Stimulated activated CD8-positive, alpha-beta memory T cell treated with anti-CD3 and anti-CD28 coated beads, Interleukin-7, amount 100 ng/mL, for 1 hour (primary cell): Measurements from ENCODE around the gene OR8B8.
"Not testable (repeated sequence)": the region's sequence is repeated elsewhere in the genome, so short reads cannot be mapped to it uniquely, and the experiment has no call there.

Source experiments
- DNase-seq, 2 donors: peaks; one replicate each; pipeline ENCODE4 v3.0.0-alpha.2; 2020; ENCODE audit warnings: low read depth in 2 of 2

OR8B8 gene

GRCh38 chr11:124441519-124441918, 4.0 kb downstream of the OR8B8 start:
- no peak for DNase-seq

- no peak for DNase-seq
These were observed 4.4 kb downstream of the OR8B8 start for GRCh38 chr11:124441081-124441480.

DNA sequence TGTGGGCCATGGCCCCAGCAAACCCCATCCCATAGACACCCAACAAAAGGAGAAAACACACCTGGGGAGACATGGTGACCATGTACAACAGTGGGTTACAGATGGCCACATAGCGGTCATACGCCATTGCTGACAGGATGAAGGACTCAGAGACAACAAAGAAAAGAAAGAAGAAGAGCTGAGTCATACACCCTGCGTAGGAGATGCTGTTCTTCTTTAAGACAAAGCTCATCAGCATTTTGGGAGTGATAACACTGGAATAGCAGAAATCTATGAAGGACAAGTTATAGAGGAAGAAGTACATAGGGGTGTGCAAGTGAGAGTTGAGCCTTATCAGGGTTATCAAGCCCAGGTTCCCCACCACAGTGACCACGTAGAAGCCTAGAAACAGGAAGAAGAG, 4.9 kb downstream of the OR8B8 start:
- no peak for DNase-seq

GRCh38 chr11:124434699-124435098, 10.8 kb downstream of the OR8B8 start:
- no peak for DNase-seq

DNA sequence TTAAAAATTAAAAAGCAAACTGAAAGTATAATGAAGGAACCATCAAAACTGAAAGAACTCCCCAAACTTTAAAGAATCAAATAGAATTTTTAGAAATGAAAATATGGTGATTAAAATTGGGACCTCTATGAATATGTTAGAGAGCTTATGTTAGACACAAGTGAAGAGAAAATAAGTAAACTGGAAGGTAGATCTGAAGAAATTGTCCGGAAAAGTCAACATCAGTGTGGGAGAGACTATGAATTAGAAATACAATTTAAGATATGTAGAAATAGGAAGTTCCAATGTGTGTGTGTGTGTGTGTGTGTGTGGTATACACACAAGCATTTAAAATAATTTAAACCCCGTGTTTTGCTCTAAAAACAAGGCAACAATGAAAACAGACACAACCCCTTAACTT, 15.9 kb downstream of the OR8B8 start:
- no peak for DNase-seq

GRCh38 chr11:124424384-124424921, 21.0 kb downstream of the OR8B8 start, which contains the start of gene OR8B4:
OR8B4 (minus strand) TSS chr11:124424871; CDS start chr11:124424871, 0 bp downstream.
- DNase-seq: no peak

DNA sequence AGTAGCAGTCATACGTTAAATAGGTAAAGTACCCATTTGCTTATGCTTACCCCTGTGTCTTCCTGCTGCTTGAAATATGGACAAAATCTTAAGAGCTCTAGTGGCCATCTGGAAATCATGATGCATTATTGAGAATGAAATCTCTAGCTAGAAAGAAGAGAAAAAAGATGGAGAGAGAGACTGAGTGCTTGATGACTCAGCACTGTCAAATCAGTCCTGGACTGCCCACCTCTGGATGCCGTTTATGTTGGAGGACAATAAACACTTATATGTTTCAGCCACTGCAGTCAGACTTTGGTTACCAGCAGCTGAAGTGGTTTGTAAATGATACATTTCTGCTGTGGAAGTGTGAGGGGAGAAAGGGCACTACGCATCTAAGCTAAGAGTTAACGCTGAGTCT, 24.5 kb downstream of the OR8B8 start:
- no peak for DNase-seq

DNA sequence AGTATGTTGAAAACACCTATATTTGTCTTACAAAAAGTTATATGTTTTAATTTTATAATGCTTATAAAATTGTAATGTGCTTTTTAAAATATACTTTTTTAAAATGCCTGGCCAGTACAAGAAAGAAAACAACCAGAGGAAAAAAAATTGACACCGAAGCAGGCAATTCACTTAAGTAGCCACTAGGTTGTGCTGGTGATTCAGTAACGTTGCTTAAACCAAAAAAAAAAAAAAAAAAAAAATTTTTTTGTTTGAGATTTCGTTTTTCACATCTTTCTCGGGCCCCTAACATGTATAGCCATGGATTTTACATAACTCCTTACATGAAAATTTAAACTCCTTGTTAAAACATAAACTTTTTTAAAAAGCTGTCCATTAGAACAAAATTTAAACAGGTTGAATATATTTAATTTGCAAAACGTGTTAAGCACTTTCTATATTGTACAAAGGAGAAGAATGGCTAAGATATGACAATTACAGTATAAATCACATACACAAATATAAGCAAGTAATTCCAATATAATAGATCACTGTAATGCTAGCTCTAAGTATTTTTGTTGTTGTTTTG, 30.1 kb downstream of the OR8B8 start:
- DNase-seq: no peak

DNA sequence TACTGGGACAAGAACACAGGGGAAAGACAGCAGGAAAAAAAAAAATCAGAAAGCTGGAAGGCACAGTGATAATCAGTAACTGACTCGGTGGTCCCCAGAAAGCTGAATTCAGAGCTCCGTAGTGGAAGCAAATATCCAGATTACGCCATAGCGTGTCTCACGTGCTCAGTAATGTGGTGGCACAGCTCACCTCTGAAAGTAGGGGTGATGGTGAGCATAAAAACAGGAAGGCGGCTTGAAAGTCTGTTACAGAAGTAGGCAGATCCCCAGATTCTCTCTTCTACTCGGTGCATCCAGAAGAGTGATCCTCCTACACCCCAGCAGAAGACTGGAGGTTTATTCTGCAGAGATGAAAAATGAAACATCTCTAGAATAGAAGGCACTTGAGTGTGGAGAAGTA, 35.6 kb downstream of the OR8B8 start:
- DNase-seq: no peak

DNA sequence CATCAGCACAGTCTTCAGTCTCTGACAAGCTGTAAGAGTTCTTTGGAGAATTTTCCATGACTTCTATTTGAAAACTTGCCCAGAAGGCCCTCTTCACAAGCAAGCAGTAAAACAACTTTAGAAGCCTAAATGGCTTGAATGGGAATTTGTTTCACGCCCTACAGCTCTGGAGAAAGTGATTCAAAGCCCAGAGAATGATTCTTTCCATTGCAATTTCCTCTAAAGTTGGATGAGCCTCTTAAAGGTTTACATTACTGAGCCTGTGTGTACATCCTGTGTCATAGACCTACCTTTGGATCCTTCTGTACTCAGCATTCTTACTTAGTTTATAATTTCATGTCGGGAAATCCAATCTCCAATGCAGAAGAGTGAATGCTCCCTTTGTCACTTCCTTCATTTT, 39.9 kb downstream of the OR8B8 start:
- DNase-seq: no peak

GRCh38 chr11:124403186-124403585, 42.3 kb downstream of the OR8B8 start:
- not testable (repeated sequence) for DNase-seq

- no peak for DNase-seq
These were observed 43.1 kb downstream of the OR8B8 start for GRCh38 chr11:124402326-124402922.

GRCh38 chr11:124398924-124399323, 46.6 kb downstream of the OR8B8 start, which contains the start of gene OR8B3:
OR8B3 (minus strand) TSS chr11:124399024; CDS start chr11:124397351, 1,673 bp downstream.
- no peak for DNase-seq

DNA sequence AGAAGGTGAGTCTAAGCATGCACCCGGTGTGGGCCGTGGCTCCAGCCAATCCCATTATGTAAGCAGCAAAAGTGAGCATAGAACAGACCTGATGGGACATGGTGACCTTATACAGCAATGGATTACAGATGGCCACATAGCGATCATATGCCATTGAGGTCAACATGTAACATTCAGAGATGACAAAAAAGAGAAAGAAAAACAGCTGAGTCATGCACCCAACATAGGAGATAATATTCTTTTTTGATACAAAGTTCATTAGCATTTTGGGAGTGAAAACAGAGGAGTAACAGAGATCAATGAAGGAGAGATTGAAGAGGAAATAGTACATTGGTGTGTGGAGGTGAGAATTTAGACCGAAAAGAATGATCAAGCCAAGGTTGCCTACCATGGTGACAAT, 48.6 kb downstream of the OR8B8 start:
- DNase-seq: not testable (repeated sequence)

- no peak for DNase-seq
These were observed 51.1 kb downstream of the OR8B8 start for GRCh38 chr11:124394408-124394807.
